NCI-H748 (cell line): ENCODE results near the gene KLHL3.

Experiments used
- DNase-seq: peaks from one replicate; lab custom pipeline; 2025; ENCODE audit not compliant: unreplicated experiment; lab: John Stamatoyannopoulos, UW

Gene KLHL3

DNA sequence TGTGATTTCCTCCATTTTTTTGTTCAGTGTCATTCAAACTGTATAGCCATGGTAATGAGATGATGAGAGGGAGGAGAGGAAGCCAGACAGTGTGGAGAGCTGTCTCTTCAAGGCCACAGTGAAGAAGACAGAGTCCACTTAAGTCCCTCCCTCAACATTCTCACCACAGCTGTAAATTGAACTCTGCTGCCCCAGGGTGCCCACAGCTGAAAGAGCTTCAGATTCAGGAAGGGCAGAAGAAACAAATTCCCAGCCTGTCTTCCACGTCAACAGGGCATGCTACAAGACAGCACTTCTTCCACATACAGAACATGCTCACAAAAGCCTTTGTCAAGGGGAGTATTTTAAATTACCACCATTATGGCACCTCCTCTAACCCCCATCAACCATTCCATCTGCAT, 100.4 kb downstream of the KLHL3 start:
- DNase-seq, result no peak

DNA sequence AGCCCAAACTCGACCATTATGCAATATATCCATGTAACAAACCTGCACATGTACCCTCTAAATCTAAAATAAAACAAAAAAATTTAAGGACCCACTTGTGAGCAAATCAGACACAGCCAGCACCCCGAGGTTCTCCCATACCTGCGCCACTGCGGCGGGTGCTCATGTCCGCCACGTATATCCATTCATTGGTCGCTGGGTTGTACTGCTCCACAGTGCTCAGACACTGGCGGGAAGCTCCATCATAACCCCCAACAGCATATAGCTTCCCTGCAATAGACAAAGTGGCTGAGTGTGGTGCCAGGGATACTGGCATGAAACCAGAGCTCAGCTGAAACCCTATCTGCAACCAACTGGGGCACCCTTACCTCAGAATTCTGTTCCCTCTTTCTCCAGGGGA, 102.0 kb downstream of the KLHL3 start:
- DNase-seq, result no peak

DNA sequence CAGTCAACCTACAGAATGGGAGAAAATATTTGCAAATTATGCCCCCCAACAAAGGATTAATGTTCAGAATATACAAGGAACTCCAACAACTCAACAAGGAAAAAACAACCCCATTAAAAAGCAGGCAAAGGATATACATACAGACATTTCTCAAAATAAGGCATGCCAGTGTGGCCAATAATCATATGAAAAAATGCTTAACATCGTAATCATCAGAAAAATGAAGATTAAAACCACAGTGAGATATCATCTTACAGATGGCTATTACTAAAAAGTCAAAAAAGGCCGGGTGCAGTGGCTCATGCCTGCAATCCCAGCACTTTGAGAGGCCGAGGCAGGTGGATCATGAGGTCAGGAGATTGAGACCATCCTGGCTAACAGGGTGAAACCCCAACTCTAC, 103.2 kb downstream of the KLHL3 start:
- DNase-seq, result no peak

DNA sequence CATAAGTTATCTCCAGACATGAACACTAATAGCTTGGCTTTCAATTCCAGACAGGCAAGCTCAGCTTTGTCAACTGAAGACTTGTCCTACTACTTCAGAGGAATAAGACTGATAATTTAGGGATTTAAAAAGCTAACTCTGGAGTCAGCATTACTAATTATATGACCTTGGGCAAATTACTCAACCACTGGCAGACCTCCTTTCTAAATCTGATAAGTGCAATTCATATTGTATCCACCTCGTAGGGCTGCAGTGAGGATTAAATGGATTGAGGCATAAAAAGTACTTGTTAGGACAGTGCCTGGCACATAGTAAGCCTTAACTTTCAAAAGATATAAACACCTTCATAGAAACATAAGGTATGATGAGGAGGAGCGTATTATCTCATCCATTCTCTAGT, 104.4 kb downstream of the KLHL3 start:
- no peak for DNase-seq

DNA sequence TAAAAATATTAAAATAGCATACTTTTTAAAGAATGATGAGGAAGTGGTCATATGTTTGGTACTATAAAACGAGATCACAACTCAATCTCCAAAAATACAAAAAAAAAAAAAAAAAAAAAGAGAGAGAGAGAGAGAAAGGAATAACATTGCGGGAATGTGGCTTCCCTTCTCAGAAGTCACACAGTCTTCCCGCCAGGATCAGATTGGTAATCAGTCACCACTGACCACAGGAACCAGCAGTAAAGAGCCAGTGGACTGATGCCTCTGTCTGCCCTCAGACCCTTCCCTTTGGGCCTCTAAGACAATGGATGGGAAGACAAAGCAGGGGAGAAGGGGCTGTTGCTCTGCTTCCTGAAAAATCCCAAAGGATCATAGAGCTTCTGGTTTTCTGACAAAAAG, 104.9 kb downstream of the KLHL3 start:
- no peak for DNase-seq

DNA sequence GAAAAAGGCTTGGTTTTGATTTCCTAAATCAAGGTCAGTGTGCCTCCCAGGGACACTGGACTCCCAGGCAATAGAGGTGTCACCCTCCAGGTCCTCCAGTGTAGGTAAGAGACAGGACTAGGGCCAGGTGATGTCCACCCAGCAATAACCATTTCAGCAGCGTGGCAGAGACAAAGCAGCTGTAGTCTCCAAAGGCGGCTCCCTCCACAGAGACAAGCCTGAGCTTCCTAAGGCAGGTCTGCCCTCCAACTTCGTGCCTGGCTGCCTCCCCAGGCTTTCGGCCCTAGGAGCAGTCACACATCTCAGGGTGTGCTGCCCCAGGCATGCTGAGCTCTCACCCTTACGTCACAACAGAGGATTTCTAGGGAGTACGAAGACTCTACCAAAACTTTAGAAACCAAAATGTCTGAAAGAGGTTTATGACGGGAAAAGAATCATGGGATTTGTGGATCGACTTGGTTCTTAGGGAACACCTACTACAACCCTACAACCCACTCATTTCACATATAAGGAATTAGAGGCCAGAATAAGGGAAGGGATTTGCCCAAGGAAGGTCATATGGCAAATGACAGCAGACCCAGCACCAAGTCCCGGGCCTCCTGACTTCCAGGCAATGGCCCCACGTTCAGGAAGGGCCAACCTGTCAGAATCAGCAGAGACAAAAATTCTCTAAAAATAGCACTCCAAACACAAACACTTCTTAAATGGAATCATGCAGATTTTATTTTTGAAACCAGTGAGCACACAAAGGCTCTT, 105.5 kb downstream of the KLHL3 start:
- DNase-seq, result no peak

DNA sequence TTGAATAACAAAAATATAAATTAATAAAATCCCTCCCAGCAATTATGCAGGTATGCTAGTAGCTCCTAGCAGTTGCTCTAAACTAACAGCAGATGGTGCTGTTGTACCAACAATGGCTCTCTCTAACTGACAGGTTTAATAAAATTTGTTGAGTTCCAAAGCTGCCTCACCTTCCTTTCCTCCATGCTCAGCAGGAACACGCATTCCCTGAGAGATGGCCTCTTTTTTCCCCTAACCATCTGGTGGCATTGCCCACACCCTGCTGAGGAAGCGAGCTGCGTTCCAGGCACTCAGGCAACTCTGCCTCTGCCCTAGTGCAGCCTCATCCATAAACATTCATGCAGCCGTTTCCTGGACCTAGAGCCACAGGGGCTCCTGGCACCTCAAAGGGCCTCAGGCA, 106.2 kb downstream of the KLHL3 start:
- peak; percentile 57 for DNase-seq

DNA sequence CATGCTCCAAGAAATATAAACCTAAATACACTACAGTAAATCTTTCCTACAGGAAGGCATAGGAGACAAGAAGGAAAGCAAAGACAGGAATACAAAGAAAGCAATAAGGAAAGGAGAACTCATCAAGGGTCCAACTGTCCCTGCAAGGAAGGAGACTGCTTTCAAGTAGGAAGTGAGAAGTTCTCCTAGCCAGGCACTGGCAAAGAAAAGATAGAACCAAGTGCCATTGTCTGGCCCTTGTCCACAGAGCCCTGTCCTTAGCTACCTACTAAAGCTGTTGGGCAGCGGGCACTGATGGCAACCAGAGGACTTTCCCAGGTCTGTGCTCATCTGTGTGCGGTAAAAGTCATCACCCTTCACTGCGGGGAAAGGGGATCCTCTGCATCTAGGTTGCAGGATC, 108.2 kb downstream of the KLHL3 start:
- DNase-seq, result no peak

DNA sequence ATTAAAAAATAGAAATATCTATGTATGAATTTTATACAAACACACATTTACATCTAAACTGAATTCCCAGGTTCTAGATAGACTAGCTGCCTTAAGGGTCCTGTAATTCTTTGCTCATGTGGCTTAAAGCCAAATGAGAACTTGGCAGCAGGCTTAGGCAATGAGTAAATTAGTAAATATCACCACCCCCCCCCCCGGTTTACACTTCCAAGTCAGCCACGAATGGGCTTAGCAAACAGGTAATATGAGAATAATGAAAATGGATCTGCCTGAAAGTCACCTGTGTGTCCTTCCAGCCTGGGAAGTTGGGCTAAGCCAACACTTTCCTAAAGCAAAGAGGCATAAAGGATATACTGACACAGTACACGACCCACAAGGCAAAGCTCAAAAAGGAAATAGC, 108.6 kb downstream of the KLHL3 start:
- DNase-seq, result no peak

DNA sequence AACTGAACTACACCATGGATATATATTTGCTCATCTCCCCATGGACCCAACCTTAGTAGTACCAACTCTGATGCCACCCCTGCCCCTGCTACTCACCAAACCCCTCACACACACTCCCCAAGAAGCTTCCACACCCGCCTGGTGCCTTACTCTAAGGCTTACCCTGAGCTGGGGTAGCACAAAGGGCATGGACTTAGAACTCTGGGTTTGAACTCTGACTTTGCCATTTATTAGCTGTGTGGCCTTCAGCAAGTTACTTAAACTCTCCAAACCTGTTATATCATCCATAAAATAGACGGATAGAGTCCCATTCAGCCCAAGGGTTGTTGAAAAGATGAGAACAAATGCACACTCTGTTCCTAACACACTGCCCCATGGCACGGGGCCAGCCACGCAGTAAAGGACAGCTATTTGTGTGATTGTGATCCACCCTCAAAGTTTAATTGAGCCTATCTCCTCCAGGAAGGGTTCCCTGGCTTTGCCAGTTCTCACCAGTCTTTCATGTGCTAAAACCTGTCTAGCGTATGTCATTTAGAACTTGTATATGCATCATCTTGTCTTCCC, 111.0 kb downstream of the KLHL3 start:
- DNase-seq, result no peak

DNA sequence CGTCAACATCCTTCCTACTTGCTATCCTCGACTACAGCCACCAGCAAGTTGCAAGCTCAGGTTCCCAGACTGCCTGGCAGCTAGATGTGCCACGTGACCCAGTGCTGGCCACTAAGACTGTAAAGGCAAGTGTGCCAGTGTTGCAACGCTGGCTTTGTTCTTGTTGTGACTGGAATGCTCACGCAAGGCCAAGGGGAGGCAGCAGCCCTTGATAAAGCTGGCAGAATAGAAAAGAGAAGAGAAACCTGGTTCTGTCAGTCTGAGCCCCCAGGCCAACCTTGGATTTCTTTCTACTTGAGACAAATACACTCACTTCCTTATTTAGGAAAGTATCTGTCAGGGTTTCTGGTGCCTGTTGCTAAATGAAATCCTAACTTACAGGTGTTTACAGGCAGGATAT, 113.0 kb downstream of the KLHL3 start:
- DNase-seq, result peak; percentile 15

DNA sequence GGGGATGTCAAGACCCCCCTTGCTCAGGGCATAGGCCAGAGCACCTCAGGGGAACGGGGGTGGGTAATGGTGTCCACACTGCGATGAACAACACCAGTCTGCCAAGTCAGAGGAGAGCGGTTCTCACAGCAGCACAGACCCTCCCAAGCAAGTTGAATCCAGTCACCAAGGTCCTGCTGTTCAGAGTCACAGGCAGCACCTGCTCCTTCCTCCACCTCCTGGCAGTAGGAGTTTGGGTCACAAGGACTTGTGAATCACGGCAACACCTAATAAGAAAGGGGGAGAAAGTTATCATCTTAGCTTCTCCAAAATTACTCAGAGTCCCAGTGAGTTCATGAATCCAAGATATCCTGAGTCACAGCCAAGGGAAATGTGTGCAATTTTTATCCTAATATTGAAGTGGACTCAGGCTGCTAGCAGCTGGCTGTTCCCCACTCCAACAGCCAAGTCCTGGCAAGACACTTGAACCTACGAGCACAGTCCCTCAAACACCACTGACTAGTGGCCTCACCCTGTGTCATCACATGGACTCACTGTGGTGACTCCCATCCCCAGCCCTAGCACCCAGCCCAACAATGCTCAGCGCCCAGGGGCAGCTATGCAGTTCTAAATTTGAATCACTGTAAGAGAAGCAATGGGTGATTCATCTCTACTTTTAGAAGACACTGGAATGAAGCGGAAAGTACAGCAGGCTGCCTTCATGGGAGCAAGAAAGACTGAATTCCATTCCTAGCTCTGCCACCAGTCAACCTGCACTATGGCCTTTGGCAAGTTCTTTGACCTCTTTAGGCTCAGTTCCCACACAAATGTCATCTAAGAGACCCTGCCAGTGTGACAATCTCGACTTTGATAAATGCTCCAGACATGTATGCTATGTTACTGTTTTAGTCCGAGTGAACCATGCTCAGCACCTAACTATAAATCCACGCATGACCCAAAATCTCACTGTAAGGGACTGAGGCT, 113.7 kb downstream of the KLHL3 start:
- DNase-seq, result no peak

DNA sequence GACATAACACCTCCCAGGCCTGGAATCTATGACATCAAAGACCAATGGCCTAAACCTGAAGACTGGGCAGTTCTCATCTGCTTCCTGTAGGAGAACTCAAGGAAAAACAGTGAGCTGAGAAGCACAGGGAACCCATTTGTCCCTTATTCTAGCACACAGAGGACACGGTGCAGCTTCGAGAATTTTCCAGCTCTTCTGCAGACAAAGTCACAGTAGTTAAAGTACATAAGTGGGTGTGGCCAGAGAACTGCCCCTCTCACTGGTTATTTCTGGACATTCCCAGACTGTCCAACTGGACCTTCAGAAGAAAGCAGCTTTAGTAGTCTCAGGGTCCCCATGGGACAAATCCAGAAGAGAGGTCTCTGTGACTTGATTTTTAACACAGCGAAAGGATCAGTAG, 114.6 kb downstream of the KLHL3 start:
- DNase-seq, result no peak

DNA sequence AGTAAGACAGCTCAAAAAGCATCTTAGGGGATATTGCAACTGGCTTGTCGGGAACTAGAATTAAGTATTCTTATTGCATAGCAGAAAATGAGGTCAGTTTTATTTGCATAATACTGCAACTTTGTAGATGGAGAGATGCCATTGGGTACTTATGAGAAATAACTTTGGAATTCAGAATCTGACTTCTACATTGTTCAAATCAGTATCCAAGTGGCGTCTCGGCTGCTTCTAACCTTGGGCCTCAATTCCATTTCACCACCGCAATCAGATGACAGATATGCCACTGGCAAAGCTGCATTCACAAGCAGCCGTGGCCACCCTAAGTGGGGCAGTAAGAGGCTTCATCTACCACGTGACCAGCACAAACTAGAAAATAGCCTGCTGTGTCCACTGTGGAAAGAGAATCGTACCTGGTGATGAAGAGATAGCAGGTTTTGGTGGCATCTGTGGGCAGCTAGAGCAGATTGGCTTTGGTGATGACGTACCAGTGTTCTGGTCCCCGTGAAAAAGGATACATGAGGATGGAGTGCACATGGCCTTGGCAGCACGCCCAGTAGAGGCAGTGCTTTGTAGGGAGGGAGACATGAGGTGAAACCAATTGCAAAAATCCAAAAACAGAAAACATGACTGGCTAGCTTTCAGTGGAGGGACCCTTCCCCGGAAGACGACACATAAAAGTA, 116.6 kb downstream of the KLHL3 start:
- peak; percentile 67 for DNase-seq

DNA sequence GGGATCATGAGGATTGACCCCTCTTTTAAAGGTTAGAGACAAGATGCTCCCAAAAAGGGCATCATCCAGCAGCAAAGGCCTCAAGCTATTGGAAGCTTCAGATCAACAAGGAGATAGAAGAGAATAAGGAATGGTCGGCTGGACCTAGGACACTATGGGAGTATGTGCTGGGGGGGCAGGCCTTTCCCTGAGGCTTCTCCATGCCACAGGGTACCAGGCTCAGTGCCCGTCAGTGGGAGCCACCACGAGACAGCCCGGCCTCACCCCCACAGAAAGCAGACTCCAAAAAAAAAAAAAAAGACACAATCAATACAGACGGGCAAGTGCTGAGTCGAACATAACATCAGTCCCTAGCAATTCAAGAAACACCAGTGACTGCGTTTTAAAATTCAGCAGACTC, 117.4 kb downstream of the KLHL3 start:
- no peak for DNase-seq

DNA sequence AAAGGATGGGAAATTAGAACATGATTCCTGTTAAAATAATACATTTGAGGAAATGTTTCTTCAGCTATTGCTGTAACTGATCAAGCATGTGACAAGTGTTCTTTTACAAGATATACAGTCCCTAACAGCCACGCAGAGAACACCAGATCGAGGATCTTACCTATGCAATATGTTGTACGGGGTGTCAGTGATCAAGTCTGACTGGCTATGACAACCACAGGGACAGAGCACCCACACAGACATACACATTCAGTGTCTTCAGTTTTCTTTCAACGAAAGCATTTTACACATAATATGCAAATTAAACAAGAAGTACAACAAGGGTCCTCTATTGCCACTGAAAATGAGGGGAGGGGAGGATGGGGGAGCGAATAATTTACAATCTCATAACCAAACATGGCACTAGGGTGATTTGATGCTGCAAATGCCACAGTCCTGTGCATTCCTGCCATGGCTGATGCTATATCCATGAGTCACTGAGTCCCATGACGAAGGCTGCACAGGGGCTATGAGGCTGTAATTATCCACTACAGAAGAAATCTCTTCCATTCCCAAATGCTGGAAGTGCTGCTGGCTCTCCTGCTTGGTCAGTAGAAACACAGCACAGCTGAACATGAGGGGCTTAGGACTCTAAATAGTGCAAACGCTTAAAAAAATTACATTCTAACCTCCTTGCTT, 118.2 kb downstream of the KLHL3 start:
- DNase-seq, result no peak

DNA sequence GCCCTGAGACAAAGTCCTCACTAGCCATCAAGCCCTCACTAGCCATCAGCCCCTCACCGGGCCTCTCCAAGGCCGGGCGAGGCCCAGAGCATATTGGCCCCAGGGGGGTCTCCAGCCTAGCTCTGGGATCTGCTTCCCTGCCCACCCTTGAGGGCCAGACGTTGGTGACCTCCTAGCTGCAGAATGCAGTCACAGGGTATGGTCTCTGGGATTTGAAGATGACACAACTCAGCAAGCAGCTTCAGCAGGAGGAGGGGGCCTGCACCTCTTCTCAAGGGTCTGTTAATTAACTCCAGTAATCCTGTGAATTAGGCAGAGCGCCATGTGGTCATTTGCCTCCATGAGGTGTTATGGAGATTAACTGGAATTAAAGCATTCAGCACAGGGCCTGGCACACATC, 119.8 kb downstream of the KLHL3 start:
- DNase-seq, result no peak

DNA sequence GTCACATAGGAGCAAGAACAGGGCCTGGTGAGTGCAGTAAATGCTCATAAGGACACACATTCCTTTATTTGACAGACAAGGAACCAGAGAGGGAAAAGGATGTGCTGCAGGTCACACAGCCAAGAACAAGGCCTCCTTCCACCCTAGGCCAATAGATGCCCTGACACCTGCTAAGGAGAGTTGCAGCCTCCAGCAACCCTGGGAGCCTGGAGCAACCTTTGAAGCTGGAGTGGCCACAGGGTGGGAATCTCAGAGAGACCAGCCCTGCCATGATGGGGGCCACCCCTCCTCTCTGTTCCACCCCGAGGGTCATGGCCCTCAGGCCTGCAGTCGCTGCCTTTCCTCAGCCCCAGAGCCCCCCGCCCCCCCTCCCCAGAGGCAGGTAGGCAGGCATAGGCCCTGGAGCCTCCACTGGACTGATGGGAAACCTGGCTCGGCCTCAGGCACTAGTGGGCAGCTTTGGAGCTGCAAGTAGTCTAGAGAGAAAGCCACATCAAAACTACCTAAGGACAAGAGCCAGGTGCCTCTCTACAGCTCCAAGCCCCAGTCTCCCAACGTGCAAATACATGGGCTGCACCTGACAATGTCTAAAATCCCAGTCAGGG, 120.6 kb downstream of the KLHL3 start:
- DNase-seq, result no peak

DNA sequence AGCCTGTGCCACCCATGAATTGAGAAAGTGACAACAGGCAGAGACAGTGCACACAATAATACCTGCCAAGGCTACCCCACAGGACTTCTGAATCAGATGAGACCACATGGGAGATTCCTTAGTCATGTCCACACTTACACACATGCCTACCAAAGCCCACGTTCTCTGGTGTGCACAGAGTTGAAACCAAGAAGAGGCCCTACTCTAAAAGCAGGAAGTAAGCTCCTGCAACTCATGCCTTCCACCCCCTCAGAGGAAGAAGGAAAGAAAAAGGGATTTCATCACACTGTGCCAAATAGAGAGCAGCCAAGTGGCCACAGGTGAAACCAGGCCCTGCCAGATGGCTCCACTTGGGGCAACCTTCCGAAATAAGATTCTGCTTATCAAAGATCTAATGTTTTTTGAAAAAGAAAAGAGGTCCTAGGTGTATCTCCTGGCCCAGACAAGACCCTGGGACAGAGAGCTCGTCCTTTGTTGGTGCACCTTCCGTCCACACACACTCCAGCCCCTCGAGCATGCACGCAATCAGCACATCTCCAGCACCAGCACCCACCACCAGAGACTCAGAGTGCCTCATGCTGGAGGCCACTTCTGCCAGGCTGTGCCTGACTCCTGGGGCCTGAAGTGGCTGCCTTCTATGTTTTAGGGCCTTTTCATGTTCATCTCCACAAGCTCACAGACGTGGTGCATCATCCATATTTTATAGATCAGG, 122.2 kb downstream of the KLHL3 start:
- DNase-seq, result no peak

DNA sequence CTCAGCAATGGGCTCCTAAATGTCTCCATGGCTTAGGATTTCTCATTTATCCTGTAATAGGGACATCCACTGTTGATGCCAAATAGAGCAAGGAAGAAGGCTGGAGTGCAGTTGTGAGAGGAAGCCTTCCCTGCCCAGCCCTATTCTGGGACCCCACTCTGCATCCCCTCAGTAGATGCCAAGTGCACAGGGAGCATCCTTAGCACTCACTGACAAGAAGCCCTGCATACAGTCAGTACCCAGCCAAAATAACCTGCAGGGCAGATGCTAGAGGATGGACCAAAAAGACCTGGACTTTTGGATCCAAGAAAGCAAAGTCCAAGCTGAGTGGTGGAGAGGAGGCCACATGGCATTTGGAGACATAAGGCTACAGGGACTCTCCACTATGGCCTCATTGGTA, 123.3 kb downstream of the KLHL3 start:
- no peak for DNase-seq
